ENCODE results near the gene FHL3.
A peak's percentile ranks its signal among the peaks of the same experiment; 100 is the strongest.

The FHL3 gene

DNA sequence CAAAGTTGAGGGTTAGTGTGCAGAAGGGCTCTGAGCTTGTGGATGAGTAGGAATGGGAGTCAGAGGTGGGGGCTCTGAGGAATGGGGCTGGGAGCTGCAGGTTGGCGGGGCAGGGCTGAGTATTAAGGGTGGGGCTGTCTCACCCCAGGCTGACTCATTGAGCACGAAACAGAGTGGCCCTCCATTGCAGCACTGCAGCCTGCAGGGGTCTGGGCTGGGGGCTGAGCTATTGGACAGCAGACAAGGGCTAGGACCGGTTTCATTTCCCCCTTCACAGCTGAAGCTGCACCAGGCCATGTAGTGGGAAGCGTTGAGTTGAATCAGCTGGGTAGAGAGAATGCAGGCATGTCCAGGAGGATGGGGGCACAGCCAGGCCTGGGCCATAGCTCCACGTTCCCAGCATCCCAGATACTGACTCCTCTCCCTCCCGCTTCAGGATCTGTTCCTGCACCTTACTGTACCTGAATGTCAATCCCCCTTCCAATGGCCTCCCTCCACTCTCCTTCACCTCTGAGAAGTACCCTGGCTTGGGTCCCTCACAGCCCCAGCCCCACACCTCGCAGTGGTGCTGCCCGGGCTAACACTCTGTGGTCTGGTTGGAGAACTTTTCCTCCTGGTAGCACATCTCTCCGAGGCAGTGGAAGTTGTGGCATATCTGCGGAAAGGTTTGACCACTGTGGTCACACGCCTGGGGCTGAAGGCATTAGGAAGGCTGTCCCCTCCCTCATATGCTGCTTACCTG lies 54.1 kb downstream of the FHL3 start:
- DNase-seq (ENCODE audit: low read depth): no peak
- H3K4me3 ChIP-seq (ENCODE audit: low read length): no peak overlapping the region
- TF ChIP-seq, protein P1, sequence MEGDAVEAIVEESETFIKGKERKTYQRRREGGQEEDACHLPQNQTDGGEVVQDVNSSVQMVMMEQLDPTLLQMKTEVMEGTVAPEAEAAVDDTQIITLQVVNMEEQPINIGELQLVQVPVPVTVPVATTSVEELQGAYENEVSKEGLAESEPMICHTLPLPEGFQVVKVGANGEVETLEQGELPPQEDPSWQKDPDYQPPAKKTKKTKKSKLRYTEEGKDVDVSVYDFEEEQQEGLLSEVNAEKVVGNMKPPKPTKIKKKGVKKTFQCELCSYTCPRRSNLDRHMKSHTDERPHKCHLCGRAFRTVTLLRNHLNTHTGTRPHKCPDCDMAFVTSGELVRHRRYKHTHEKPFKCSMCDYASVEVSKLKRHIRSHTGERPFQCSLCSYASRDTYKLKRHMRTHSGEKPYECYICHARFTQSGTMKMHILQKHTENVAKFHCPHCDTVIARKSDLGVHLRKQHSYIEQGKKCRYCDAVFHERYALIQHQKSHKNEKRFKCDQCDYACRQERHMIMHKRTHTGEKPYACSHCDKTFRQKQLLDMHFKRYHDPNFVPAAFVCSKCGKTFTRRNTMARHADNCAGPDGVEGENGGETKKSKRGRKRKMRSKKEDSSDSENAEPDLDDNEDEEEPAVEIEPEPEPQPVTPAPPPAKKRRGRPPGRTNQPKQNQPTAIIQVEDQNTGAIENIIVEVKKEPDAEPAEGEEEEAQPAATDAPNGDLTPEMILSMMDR (conservative IDR thresholded peaks at IDR 0.05; ENCODE audit: low read depth, low read length): no peak

DNA sequence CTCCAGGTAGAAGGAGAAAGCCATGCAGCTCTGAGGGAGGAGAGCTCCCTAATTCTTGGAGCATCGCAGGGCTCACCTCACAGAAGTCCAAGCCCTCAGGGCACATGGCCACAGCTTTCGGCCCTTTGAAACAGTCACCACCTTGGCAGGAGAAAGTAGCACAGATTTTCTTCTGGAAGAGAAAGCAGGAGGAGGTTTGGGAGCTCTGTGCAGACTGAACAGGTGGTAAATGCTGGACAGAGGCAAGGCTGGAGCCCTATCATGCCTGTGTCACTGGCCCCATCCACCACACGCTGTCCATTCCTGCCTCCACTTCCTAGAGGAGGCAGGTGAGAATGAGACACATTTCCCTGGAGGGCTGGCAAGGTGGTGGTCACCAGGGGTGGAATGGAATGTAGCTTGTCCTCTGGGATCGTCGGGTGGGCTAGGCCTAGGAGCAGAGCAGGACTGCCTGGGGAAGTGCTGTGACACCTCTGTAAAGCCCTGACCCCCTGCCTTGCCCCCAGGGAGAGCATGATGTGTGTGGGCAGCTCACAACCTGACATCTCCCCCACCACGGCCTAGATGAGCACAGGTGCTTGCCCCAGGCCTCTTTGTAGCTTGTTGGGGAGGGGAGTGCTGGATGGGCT lies 55.7 kb downstream of the FHL3 start:
- TF ChIP-seq, protein P1 (conservative IDR thresholded peaks at IDR 0.05; ENCODE audit: low read depth, low read length): no peak
- no peak overlapping the region for H3K4me3 ChIP-seq (ENCODE audit: low read length)
- DNase-seq (ENCODE audit: low read depth): no peak

DNA sequence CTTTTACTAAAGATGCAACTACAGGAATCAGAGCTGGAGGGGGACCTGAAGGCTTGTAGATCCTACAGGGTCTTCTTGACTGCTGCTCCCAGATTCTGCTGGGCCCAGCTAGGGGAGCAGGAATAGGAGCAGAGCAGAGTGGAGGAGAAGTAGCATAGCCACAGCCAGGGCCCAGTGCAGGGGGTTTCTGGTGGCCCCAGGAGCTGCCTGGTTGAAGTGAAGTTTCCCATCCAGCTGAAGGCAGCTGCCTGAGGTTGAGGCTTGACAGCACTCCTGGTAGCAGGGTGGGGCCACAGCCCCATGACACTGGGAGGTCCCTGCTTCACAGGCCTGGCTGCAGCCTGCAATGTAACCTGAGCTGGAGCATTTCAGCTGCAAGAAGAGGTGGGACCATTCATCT lies 56.5 kb downstream of the FHL3 start:
- no peak for DNase-seq (ENCODE audit: low read depth)
- H3K4me3 ChIP-seq (ENCODE audit: low read length): no peak overlapping the region
- TF ChIP-seq, protein P1 (conservative IDR thresholded peaks at IDR 0.05; ENCODE audit: low read depth, low read length): no peak

DNA sequence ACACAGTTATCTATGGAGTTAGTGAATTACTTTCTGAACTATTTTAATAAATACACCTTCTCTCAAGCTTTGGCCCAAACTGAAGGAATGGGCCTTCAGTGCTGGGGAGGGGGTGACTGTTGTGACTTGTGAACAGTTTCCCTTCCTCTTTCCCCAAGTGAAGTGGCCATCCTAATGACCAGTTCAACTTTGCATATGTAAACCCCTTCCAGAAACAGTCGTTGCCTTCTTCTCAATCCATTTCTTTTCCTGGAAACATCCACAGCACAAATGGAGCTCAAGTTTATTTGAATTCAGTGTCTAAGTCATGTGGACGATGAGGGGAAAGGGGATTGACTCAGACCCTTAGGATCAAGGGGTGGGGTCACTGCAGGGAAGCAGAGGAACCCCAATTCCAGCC lies 57.1 kb downstream of the FHL3 start:
- H3K4me3 ChIP-seq (ENCODE audit: low read length): no peak overlapping the region
- TF ChIP-seq, protein P1 (conservative IDR thresholded peaks at IDR 0.05; ENCODE audit: low read depth, low read length): no peak
- DNase-seq (ENCODE audit: low read depth): no peak

DNA sequence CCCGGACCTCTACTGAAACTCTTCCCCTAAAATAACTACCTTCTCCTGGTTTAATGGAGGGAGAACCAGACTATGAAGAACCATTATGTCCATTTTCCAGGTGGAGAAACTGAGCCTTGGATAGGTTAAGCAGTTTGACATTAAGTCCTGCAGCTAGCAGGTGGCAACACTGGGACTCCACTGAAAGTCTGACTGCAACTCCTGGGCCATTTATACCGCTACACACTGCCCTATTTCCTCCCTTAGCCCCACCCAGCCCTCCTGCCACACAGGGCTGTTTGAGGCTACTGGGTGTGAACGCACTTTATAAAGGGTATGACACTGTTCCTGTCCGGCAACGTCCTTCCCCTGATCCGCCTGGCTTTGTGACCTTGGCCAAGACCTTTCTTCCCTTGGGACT lies 58.0 kb downstream of the FHL3 start:
- H3K4me3 ChIP-seq (ENCODE audit: low read length): peak overlapping the region; percentile 71
- no peak for DNase-seq (ENCODE audit: low read depth)
- TF ChIP-seq, protein P1 (conservative IDR thresholded peaks at IDR 0.05; ENCODE audit: low read depth, low read length): no peak

All from retinal pigment epithelial cell (primary cell).